PFSK-1 (cell line): ENCODE results near the gene AGPAT3.

ENCODE experiments used
- FOXP2 ChIP-seq: optimal IDR thresholded peaks from 2 replicates; pipeline ENCODE3; 2011; ENCODE audit warnings: borderline replicate concordance, control low read depth, inconsistent platforms; ENCODE audit not compliant: insufficient read depth; ENCODE audit errors: extremely low read length, extremely low read depth
- POLR2AphosphoS5 ChIP-seq: IDR thresholded peaks from 2 replicates; pipeline ENCODE4 v1.6.1; 2012; ENCODE audit warnings: low read depth, mild to moderate bottlenecking, control low read depth, low read length, moderate library complexity
- SIN3A ChIP-seq: IDR thresholded peaks from 2 replicates; pipeline ENCODE4 v1.6.1; 2012; ENCODE audit warnings: mild to moderate bottlenecking, low read length, moderate library complexity, borderline replicate concordance; ENCODE audit not compliant: insufficient read depth
- TAF1 ChIP-seq: IDR thresholded peaks from 2 replicates; pipeline ENCODE4 v1.6.1; 2012; ENCODE audit warnings: low read length, control low read depth, borderline replicate concordance; ENCODE audit not compliant: insufficient read depth
- TF ChIP-seq, protein P1 (sequence below), 2 experiments: IDR thresholded peaks; 2 replicates each; pipeline versions ENCODE4 v1.6.1 to v1.8.0; 2011 to 2012; ENCODE audit warnings: low read depth in 2 of 2, low read length in 2 of 2, control low read depth in 1 of 2, inconsistent platforms in 1 of 2, mild to moderate bottlenecking in 1 of 2, moderate library complexity in 1 of 2; ENCODE audit not compliant: insufficient read depth in 1 of 2

The AGPAT3 gene

DNA sequence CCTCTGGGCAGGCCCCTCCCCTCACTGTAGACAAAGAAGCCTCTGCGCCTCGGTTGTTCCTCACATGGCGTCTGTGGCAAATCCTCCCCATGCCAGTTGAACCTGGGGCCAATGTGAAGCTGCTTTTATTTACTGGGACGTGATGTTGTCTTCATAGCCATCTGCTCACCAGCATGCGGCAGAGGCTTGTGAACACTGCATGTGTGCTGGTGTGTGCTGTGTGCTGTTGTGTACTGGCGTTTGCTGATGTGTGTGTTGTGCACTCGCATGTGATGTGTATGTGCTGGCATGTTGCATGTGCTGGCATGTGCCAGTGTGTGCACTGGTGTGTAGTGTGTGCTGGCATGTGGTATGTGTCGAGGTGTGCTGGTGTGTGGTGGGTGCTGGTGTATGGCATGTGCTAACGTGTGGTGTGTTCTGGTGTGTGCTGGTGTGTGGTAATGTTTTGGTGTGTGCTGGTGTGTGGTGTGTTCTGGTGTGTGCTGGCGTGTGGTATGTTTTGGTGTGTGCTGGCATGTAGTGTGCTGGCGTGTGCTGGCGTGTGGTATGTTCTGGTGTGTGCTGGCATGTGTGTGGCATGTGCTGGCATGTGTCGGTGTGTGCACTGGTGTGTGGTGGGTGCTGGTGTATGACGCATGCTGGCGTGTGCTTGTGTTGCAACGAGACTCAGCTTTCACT lies 109.9 kb downstream of the AGPAT3 start:
- TF ChIP-seq, protein P1, sequence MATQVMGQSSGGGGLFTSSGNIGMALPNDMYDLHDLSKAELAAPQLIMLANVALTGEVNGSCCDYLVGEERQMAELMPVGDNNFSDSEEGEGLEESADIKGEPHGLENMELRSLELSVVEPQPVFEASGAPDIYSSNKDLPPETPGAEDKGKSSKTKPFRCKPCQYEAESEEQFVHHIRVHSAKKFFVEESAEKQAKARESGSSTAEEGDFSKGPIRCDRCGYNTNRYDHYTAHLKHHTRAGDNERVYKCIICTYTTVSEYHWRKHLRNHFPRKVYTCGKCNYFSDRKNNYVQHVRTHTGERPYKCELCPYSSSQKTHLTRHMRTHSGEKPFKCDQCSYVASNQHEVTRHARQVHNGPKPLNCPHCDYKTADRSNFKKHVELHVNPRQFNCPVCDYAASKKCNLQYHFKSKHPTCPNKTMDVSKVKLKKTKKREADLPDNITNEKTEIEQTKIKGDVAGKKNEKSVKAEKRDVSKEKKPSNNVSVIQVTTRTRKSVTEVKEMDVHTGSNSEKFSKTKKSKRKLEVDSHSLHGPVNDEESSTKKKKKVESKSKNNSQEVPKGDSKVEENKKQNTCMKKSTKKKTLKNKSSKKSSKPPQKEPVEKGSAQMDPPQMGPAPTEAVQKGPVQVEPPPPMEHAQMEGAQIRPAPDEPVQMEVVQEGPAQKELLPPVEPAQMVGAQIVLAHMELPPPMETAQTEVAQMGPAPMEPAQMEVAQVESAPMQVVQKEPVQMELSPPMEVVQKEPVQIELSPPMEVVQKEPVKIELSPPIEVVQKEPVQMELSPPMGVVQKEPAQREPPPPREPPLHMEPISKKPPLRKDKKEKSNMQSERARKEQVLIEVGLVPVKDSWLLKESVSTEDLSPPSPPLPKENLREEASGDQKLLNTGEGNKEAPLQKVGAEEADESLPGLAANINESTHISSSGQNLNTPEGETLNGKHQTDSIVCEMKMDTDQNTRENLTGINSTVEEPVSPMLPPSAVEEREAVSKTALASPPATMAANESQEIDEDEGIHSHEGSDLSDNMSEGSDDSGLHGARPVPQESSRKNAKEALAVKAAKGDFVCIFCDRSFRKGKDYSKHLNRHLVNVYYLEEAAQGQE (IDR thresholded peaks at IDR 0.05; ENCODE audit: insufficient read depth in 1 of 2, low read depth in 2 of 2, low read length in 2 of 2) = no peak
- no peak for TF ChIP-seq SIN3A
- TF ChIP-seq POLR2AphosphoS5 = no peak
- no peak for TF ChIP-seq FOXP2
- TF ChIP-seq TAF1 = no peak

DNA sequence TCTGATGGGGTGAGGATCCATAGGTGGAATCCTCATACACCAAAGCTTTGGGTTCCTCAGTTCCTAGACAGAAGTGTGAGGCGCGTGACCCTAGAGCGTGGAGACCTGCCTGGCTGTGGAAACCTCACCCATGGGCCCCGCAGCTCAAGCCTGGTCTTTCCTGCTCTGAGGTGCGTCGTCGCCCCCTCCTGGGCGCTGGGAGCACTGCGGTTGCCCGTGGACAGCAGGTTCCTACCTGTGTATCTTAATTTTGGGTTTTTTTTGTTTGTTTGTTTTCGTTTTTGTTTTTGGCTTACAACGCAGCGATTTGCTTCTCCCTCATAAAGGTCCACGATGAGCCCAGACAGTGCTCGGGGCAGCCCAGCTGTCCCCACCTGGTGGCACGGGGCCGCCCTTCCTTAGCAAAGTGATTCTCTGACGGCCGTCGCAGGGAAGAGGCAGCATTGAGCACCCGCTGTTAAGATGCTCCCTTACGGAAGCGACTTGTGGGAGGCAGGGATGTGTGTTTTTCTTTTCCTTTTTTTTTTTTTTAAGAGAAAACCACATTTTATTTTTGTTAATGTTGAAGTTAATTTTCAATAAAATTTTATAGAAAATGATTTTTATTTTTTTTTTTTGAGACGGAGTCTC lies 110.6 kb downstream of the AGPAT3 start:
- TF ChIP-seq FOXP2 (no peak), SIN3A (no peak), POLR2AphosphoS5 (no peak), TAF1 (no peak)

DNA sequence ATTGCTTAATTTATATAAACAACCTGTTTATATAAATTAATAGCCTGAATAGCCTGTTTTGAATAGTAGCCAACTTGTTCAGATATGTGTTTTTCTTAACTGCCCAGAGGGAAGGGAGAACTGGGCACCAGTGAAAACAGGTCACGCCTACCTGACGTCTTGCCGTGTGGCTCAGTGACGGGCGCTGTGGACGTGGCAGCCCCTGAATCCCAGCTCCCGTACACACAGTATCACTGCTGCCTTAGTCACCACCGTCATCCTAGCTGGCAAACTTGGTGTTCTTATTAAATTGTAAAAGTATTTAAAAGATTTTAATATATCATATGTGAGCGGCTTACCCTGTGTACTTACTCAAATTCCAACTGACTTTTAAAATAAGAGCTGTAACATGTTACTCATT lies 111.6 kb downstream of the AGPAT3 start:
- TF ChIP-seq POLR2AphosphoS5 = no peak

DNA sequence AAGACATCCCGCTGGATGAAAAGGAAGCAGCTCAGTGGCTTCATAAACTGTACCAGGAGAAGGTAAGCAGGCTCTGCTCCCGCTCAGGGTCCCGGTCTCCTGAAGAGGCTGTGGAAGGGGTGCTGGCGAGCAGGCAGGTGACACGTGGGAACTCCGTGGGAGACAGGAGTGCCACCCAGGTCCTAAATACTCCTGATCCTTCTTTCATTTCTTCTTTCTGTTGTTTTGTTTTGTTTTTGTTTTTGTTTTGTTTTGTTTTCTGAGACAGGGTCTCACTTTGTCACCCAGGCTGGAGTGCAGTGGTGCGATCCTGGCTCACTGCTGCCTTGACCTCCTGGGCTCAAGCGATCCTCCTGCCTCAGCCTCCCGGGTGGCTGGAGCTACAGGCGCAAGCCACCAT lies 113.0 kb downstream of the AGPAT3 start:
- TF ChIP-seq, protein P1 (IDR thresholded peaks at IDR 0.05; ENCODE audit: insufficient read depth in 1 of 2, low read depth in 2 of 2, low read length in 2 of 2) = no peak

DNA sequence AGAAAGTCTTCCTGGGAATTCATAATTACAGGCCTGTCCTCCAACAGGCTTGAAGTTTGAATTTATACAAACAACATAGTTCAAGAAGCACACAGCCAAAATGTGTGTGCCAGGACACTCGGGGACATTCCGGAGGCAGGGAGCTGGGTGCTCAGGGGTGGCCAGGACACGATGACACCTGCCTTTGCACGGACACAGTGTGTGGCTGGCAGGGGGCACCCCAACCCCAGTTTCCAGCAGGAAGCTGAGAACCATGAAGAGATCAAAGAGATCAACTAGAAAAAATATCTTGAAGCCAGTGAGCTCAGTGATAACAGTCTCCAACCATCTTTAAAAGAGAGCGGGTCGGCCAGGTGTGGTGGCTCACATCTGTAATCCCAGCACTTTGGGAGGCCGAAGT lies 114.6 kb downstream of the AGPAT3 start:
- no peak for TF ChIP-seq SIN3A
- no peak for TF ChIP-seq POLR2AphosphoS5
- TF ChIP-seq TAF1 = no peak
- TF ChIP-seq, protein P1 (IDR thresholded peaks at IDR 0.05; ENCODE audit: insufficient read depth in 1 of 2, low read depth in 2 of 2, low read length in 2 of 2) = no peak
- no peak for TF ChIP-seq FOXP2

DNA sequence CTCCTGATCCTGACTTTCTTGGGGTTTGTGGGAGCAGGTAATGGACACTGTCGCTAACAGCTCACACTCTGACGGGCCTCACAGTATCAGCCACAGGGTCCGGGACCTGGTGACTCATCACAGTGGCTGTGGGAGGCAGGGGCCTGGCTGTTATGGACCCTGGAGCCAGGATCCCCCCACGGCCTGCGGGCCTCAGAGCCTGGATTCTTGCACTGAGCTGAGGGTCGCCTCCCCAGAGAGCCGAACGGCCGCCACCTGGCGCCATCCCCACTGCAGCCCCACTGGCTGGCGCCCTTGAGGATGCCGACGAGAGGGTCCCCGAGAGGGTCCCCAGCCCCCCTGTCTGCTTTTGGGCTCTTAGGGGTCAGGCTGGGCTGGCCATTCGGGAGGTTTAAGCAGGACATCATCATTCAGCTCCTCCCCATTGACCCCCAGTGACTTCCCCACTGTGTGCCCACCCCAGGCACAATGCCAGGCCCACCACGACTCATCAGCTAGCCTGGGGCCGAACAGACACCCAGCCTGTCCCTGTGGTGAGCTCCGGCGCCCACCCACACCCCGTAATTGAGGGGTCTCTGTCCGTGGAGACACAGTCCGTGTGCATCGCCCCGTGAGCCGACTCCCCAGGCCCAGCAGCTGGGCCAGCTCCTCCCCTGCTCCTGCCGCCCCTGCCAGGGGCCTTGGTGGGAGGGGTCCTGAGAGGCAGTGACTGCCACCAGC lies 116.3 kb downstream of the AGPAT3 start:
- TF ChIP-seq SIN3A (no peak), TAF1 (no peak), FOXP2 (no peak), POLR2AphosphoS5 (no peak)
- TF ChIP-seq, protein P1 (IDR thresholded peaks at IDR 0.05; ENCODE audit: insufficient read depth in 1 of 2, low read depth in 2 of 2, low read length in 2 of 2) = no peak
